Mucosa of descending colon (tissue), 3 donors: ENCODE measurements around the gene IPMK. TPM values are rescaled to one million over a fixed set of nuclear protein-coding genes. Genes with fewer than 3 reads are reported as not detected.

ENCODE experiments used
- ATAC-seq: fragments of 200-7000 bp; cut with Tn5 transposase; one replicate; pipeline ENCODE4 v1.9.1; 2020; ENCODE audit warnings: mild to moderate bottlenecking, moderate library complexity
- DNase-seq, 3 donors: peaks; one replicate each; pipeline ENCODE4 v3.0.0-alpha.2; 2020
- H3K36me3 ChIP-seq: fragments of 200-600 bp; one replicate; pipeline ENCODE4 v1.8.0; 2021; ENCODE audit warnings: low read depth, mild to moderate bottlenecking
- H3K4me1 ChIP-seq: fragments of 200-600 bp; one replicate; pipeline ENCODE4 v1.8.0; 2021; ENCODE audit warnings: low read depth, mild to moderate bottlenecking
- H3K4me3 ChIP-seq: fragments of 200-600 bp; one replicate; pipeline ENCODE4 v1.8.0; 2021; ENCODE audit warnings: mild to moderate bottlenecking
- H3K9me3 ChIP-seq: fragments of 200-600 bp; one replicate; pipeline ENCODE4 v1.8.0; 2021; ENCODE audit warnings: mild to moderate bottlenecking
- CTCF ChIP-seq: fragments of 200-600 bp; IDR thresholded peaks from one replicate; pipeline ENCODE4 v1.8.0; 2022; ENCODE audit warnings: antibody characterized with exemption, mild to moderate bottlenecking
- intact Hi-C, 2 donors: fragments of 100-400 bp; cut with DNase I in 1 of 2; cut with micrococcal nuclease in 1 of 2; formaldehyde crosslinking; loops; one replicate each; pipeline versions ENCODE4 v1.11.0 to v1.11.1; 2022; cut with DNase I, micrococcal nuclease
- total RNA-seq, 3 donors: library from RNA; stranded (reverse); fragmentation: NEBNext Ultra II Directional in 2 of 3; extraction: Animal tissue kit (Norgen Biotek cat#: 25700) in 2 of 3; gene quantifications; one replicate each; pipeline versions ENCODE4 v1.2.1 to v1.2.4, GENCODE V29; 2021 to 2023
- donor health status: DM: no; HTN: no; CAD: no; lungs with moderate emphysema.
- donor health status: DM: no; HTN: no; CAD: no.
- donor health status: DM: no; HTN: yes; CAD: no.

IPMK gene
- total RNA-seq, 3 donors from 2014 or later: 8.6 to 18.0 (median 15.3) TPM

- no peak for TF ChIP-seq CTCF
- Histone ChIP-seq H3K4me3 (no peak overlapping the region), H3K36me3 (no peaks in the 10 kb centered on the region), H3K4me1 (no peaks in the 10 kb centered on the region), H3K9me3 (no peaks in the 10 kb centered on the region)
- intact Hi-C loops: no loop called here
- ATAC-seq (peak; percentile 40), DNase-seq (no peak)
Observed at GRCh38 chr10:58225654-58226053, 42.0 kb downstream of the IPMK start.

GRCh38 chr10:58220769-58221451 is 46.8 kb downstream of the IPMK start:
- Histone ChIP-seq H3K36me3 (no peaks in the 10 kb centered on the region), H3K4me1 (no peaks in the 10 kb centered on the region), H3K9me3 (no peaks in the 10 kb centered on the region), H3K4me3 (no peak overlapping the region)
- no peak for TF ChIP-seq CTCF
- no peak for ATAC-seq
- intact Hi-C loops: no loop called here
- DNase-seq: no peak

- H3K4me1 ChIP-seq: no peaks in the 10 kb centered on the region
- TF ChIP-seq CTCF: no peak
- ATAC-seq (no peak), DNase-seq (no peak)
- no peak overlapping the region for H3K4me3 ChIP-seq
- H3K9me3 ChIP-seq: no peaks in the 10 kb centered on the region
- H3K36me3 ChIP-seq: no peaks in the 10 kb centered on the region
- intact Hi-C loops: no loop called here
Observed at GRCh38 chr10:58219875-58220274, 47.8 kb downstream of the IPMK start.

- ATAC-seq (no peak), DNase-seq (no peak)
- Histone ChIP-seq H3K4me3 (no peak overlapping the region), H3K36me3 (no peaks in the 10 kb centered on the region), H3K9me3 (no peaks in the 10 kb centered on the region), H3K4me1 (no peaks in the 10 kb centered on the region)
- intact Hi-C loops: no loop called here
- TF ChIP-seq CTCF: no peak
Observed at GRCh38 chr10:58217612-58218011, 50.1 kb downstream of the IPMK start.

- Histone ChIP-seq H3K4me3 (no peak overlapping the region), H3K4me1 (no peaks in the 10 kb centered on the region), H3K36me3 (no peaks in the 10 kb centered on the region), H3K9me3 (no peaks in the 10 kb centered on the region)
- ATAC-seq: no peak
- TF ChIP-seq CTCF: no peak
- intact Hi-C loops: no loop called here
- DNase-seq: no peak
Observed at GRCh38 chr10:58212622-58213021, 55.1 kb downstream of the IPMK start.

- no peak for TF ChIP-seq CTCF
- intact Hi-C loops: no loop called here
Observed at GRCh38 chr10:58210160-58210559, 57.5 kb downstream of the IPMK start.

More at GRCh38 chr10:58210160-58210559, 57.5 kb downstream of the IPMK start:
- ATAC-seq: no peak
- Histone ChIP-seq H3K36me3 (no peaks in the 10 kb centered on the region), H3K4me3 (no peak overlapping the region), H3K9me3 (no peaks in the 10 kb centered on the region), H3K4me1 (no peaks in the 10 kb centered on the region)
- DNase-seq: no peak
